Activated CD8-positive, alpha-beta memory T cell treated with anti-CD3 and anti-CD28 coated beads for 1 hour (primary cell): Measurements from ENCODE around the gene PLEKHG4.

ENCODE experiments used
- DNase-seq, 2 donors: peaks; one replicate each; pipeline ENCODE4 v3.0.0-alpha.2; 2020; ENCODE audit warnings: low read depth in 1 of 2; ENCODE audit errors: extremely low read depth in 1 of 2

PLEKHG4 gene

DNA sequence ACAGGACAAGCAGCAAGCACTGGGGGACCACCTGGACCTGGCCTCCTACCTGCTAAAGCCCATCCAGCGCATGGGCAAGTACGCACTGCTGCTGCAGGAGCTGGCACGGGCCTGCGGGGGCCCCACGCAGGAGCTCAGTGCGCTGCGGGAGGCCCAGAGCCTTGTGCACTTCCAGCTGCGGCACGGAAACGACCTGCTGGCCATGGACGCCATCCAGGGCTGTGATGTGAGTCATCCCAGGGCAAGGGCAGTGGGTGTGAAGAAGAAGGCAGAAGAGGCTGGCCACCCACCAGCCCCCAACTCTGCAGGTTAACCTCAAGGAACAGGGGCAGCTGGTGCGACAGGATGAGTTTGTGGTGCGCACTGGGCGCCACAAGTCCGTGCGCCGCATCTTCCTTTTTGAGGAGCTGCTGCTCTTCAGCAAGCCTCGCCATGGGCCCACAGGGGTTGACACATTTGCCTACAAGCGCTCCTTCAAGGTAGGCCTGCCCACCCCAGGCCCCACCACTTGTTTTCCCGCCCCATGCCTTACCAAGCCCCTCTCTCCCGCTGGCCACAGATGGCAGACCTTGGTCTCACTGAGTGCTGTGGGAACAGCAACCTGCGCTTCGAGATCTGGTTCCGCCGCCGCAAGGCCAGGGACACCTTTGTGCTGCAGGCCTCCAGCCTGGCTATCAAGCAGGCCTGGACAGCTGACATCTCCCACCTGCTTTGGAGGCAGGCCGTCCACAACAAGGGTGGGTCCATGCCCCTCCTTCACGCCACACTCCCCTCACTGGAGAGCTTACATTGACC, 7.3 kb downstream of the PLEKHG4 start:
- DNase-seq: no peak

DNA sequence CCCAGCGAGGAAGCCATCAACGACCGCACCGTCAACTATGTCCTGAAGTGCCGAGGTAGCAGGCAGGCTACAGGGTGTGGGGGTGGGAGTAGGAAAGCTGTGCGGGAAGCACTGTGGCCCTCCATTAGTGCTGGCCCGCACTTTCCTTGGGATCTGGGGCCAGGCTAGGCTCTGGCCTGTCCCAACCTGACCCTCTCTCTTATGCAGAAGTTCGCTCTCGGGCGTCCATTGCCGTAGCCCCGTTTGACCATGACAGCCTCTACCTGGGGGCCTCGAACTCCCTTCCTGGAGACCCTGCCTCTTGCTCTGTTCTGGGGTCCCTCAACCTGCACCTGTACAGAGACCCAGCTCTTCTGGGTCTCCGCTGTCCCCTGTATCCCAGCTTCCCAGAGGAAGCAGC, 8.6 kb downstream of the PLEKHG4 start:
- no peak for DNase-seq

DNA sequence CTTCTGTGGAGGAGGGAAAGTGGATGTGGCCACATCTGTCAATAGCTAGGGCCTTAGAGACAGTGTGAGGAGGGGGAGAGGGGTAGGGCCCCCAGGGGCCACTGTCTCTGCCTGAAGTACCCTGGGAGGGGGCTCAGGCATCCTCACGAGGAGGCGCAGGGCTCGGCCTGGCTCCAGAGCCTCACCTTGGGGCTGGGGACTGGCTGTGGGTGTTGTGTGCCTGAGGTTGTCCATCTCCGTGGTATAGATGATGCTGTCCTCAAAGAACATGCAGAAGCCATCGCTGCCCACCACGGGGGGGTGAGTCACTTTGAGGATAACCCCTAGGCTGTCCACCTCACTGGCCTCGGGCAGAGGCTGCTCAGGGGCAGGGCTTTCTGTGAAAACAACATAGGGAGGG, 12.1 kb downstream of the PLEKHG4 start:
- DNase-seq: no peak

DNA sequence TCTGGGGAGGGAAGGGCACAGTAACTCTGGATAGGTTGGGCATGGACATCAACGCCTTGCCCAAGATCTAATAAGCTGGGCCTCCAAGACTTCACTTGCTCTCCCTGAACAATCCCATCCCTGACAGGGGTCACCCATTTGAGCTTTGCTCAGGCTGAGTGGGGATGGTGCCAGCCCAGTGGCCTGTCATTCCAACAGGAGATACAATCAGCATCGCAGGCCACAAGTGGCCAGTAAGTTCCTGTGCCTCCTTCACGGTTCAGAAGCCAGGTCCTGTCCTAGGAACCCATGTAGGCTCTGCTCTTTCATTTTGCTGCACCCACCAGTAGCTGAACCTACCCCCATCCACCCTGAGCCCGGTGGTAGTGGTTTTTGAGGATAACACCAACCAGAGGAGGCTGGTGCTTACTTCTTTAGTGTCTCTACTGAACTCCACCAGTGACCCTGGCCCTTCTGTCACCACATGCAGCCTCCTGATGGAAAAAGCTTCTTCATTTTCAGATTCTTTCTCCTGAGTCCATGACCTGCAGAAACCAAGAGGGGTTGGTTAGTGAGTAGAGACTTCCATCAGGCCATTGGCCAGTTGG, 14.9 kb downstream of the PLEKHG4 start:
- DNase-seq: no peak

- no peak for DNase-seq
These were observed 15.6 kb downstream of the PLEKHG4 start for GRCh38 chr16:67294938-67295361.

DNA sequence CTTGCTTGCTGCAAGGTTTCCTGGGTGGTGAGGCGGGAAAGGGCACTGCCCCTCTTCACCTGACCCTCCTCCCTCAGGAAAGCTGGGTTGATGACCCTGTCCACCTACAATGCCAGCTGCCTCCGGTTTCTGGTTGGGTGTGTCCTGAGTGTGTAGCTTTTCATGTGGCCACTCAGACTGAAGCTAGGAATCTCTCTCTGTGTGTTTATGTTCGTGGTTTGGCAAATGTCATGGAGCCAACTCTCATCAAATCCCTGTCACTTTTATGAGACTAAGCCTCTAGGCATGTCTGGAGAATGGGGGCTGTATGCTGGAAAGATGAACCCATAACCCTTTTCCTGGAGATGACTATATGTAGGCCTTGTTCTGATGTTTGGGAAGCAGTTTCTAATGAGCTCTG, 17.1 kb downstream of the PLEKHG4 start:
- DNase-seq: no peak

GRCh38 chr16:67298277-67298676, 18.9 kb downstream of the PLEKHG4 start:
- DNase-seq: no peak

DNA sequence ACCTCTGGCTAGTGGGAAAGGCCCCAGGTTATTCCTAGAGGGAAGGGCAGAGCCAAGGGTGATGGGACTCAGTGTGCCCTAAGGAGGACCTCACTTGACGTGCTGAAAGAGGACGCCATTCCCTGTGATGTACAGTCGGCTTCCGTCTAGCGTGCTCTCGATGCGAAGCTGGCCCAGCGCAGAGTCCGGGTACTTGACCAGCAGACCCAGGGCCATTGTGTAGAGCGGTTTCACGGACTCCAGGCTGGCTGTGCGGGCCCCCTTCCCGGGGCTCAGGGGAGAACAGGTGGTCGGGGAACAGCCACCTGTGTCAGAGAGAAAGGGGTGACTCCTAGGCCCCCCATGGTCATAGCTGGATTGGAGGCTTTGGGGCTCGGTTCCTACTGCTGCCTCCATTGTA, 19.9 kb downstream of the PLEKHG4 start:
- no peak for DNase-seq

GRCh38 chr16:67301080-67301782, 21.9 kb downstream of the PLEKHG4 start:
- DNase-seq: no peak

- no peak for DNase-seq
These were observed 22.7 kb downstream of the PLEKHG4 start for GRCh38 chr16:67302076-67302475.

DNA sequence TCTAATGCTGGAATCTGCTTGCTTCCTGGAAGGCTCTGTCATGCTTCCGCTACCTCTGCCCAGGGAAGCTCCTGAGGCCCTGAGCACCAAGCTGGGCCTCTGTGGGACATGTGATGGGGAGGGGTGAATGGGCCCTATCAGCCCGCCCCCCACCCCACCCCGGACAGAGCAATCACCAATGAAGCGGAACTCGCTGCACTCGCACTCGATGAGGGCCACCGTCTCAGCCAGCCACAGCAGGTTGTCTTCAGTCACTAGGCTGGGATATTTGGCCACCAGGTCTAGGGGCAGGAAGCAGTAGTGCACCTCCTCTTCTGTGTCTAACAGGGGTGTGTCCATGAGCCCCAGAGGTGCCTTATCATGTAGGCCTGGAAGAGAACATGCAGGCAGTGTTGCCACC, 23.6 kb downstream of the PLEKHG4 start:
- DNase-seq: no peak

- DNase-seq: no peak
These were observed 24.7 kb downstream of the PLEKHG4 start for GRCh38 chr16:67304020-67304419.

DNA sequence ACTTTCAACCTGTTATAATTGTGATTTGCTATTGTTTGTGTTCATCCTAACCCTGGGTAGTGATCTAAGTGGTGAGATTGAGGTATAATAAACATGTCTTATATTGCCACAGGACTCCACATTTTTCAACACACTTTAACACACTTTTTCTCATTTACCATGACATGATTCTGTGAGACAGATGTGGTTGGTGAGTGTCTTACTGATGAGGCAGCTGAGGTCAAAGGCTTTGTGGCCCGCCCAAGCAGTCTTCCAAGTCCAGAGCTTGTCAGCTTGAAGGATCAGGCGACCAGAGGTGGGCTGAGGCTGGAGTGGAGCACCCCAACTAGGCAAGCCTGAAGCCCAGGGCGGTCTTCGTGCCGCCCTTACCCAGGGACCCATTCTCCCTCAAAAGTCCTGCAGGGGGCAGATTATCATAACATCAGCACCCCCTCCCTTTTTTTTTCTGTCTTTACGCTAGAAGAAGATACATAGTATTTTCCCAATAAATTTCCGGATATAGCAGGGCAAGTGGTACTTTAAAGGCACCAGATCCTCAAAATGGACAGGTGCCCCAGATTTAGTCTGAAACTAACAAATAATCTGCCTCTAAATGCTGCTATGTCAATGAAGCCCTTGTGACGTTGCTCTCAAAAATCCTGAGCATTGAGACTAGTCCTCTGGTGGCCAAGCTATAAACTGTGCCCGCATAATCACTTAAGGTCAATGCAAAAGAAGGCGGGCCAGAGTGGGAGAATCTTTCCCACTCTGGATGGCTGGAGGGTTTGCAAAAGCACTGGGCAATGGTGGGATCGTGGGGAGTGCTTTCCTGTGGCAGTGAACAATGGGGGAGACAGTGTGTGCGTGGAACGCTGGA, 26.1 kb downstream of the PLEKHG4 start:
- no peak for DNase-seq

GRCh38 chr16:67310561-67310960, 31.2 kb downstream of the PLEKHG4 start:
- DNase-seq: no peak

GRCh38 chr16:67311607-67312488, 32.5 kb downstream of the PLEKHG4 start:
- DNase-seq: no peak

DNA sequence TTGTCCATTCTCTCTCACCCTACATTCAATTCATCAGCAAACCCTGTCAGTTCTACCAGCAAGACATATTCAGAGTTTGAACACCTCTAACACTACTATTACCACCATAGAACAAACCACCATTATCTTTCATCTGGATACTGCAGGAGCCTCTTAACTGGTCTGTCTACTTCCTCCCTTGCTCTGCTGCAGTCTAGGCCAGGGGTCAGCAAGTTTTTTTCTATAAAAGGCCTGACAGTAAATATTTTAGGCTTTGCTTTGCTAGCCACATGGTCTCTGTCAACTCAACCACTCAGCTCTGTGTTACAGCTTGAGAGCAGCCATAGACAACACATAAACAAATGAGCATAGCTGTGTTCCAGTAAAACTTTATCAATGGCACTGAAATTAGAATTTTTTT, 33.4 kb downstream of the PLEKHG4 start:
- no peak for DNase-seq

DNA sequence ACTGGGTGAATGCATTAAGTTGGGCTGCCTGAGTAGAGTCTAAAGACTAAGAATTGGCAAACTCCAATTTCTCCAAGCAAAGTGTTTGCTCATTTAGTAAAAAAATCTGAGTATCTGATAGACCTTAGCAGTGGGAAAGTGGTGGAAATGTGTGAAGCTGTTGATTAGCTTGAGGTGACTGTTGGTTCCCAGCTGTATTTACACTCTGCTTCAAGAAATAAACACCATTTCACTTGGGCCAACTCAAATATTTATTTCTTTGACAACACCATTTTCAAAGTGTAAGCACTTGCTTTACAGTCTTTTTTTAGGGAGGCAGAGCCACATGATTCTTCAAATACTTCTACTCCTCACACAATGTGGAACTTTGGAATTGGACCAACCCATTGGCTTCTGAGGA, 38.5 kb downstream of the PLEKHG4 start:
- no peak for DNase-seq

GRCh38 chr16:67326115-67326471, 46.8 kb downstream of the PLEKHG4 start:
- no peak for DNase-seq

DNA sequence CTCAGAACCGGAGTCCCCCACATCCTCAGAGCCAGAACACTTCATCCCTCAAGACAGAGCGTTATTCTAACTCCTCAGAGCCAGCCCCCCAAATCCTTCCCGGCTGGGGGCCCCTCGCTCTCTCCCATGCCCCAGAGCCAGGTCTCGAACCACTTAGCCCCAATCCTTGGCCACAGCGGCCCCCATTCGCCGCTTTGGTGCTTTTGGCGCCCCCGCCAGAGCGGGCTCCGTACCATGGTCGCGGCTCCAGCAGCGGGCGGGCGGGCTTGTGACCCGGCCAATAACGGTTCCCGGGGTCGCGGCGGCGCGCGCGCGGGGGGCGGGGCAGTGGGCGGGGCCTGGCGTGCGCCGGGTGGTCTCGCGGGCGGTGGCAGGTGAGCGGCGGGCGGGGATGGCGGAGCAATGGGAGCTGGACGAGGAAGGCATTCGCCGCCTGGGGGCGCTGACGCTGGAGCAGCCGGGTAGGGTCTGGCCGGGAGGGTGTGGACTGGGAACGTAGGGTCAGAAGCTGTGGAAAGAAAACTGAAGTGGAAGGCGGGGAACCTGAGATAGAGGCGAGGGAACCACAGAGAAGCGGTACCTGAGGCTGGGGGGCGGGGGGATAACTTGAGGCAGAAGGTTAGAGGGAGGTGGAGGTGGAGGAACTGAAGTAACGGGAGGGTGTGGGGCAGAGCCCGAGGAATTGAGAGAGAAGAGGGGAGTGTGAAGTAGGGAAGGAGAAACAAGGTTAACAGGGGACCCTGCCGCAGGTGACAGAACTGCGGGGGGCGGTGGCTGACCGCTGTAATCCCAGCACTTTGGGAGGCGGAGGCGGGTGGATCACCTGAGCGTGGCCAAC, 47.4 kb downstream of the PLEKHG4 start, which contains the start of the genes KCTD19 and LRRC36:
Gene KCTD19 (minus strand): TSS at position 270 of the 838 bp plus-strand sequence. CDS start 34 bp downstream, at position 236.
Gene LRRC36 (plus strand): TSS at position 344 of the 838 bp plus-strand sequence. CDS start 48 bp downstream, at position 392.
- DNase-seq: peak; percentile 26 to 41
